ENCODE measurements around the gene PTOV1.
A peak's percentile ranks its signal among the peaks of the same experiment; 100 is the strongest.

The PTOV1 gene

DNA sequence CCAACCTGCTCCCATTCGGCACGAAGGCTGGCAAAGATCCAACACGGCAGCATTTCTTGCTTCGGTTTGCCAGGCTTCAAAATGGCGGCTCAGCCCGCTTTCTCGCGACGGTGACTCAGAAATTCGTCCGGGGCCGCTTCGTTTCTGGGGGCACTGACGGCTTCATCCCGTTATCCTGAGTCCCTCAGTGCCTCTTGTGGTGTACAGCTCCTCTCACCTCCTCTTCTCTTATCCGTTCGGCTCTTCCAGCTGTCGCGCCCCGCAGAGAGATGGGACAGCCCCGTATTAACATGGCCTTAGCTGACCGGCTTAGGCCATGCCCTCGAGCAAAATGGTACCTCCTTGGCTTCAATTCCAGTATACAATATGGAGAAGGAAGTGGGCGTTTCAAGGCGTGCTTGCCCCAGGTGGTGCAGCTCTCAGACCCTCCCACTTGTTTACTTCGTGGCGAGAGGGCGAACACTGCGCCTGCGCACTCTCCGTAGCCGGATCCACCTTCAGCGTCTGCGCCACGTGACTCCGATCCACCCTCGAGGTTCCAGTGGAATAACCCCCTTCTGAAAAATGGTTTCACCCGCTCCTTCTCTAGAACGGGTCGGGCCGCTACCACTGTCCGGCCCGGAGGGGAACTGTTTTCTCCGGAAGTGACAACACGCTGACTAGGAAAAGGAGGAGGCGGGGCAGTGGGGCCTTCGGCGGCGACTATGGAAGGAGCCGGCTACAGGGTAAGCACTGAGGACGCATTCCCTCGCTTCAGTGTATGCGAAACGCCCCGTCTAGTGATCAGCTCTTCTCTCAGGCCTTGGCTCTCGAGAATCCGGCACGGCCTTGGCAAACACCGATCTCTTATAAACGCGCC lies 26.3 kb downstream of the PTOV1 start, which contains the start of the genes AKT1S1 and TBC1D17:
TSS of gene AKT1S1 (minus strand) at position 336 of the 859 bp plus-strand sequence. CDS start 4,060 bp downstream, outside the sequence.
TSS of gene TBC1D17 (plus strand) at position 683 of the 859 bp plus-strand sequence. CDS start at position 705, 22 bp downstream.
- DNase-seq: peak; percentile 99

DNA sequence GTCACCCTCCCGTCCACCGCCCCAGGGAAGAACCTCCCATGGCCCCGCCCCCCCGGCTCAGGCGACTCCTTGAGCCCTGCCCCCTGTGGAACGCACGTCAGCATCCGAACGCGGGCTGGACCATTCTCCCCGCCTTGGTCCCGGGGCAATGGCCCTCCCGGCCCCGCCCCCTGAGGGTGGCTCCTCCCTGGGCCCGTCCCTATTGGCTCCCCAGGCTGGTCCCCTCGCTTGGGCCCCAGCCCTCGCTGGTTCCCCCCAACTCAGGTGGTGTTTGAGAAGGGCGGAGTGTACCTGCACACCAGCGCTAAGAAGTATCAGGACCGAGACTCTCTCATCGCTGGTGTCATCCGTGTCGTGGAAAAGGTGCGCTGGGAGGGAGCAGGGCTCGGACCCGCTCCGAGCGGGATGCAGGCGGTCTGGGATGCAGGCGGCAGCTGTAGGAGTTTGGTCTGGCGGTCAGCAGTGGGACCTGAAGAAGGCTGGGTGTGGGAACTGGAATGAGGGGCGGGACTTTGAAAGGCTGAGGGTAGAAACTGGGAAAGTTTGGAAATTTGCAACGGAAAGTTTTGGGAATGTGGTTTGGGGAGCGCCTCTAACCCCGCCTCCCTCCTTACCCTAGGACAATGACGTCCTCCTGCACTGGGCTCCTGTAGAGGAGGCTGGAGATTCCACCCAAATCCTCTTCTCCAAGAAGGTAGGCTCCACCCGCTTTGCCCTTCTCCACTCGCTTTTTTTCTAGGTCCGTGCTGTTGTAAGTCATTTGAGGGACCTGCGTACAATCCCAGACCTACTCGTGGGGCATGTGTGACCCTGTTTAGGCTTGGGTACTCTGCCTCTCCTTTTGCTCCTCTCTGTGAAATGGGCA lies 27.2 kb downstream of the PTOV1 start:
- DNase-seq: peak; percentile 86

DNA sequence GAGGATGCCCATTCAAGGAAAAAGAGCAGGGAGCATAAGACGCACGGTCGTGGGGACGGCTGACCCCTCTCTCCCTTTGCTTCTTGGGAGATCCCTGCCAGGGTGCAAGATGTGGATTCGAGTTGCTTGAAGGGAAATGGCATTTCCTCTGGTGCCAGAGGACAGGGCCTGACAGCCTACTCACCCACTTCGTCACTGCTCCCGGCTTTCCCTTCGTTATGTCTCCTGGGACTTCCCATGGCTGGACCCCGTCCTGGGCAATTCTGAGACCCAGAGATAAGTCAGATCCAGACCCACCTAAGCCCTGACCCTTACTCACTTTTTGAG lies 27.7 kb downstream of the PTOV1 start:
- no peak for DNase-seq

DNA sequence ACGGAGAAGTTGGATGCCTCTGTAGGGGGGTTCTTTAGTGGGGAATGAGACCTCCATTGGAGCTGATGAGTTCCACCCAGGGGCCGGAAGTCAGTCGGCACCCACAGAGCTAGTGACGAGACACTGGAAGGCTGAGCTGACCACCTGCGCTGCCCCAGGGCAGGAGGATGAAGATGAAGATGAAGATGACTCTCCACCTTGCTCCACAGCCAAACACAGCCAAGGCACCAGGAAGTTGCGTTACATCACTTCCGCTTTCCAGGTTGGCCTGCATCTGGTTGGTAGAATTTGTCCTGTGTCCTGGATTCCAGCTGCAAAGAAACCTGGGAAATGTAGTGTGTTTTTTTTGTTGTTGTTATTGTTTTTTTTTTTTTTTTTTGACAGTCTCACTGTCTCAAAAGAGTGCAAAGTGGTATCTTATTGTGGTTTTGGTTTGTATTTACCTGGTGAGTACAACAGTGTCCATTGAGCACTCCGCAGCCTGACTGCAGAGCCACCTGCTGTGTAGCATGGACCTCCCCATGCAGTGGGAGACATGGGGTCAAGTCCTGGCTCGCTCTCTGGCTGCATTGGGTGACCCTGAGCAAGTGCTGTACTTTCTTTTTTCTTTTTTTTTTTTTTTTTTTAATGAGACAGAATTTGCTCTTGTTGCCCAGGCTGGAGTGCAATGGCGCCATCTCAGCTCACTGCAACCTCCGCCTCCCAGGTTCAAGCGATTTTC lies 28.4 kb downstream of the PTOV1 start:
- DNase-seq: no peak

DNA sequence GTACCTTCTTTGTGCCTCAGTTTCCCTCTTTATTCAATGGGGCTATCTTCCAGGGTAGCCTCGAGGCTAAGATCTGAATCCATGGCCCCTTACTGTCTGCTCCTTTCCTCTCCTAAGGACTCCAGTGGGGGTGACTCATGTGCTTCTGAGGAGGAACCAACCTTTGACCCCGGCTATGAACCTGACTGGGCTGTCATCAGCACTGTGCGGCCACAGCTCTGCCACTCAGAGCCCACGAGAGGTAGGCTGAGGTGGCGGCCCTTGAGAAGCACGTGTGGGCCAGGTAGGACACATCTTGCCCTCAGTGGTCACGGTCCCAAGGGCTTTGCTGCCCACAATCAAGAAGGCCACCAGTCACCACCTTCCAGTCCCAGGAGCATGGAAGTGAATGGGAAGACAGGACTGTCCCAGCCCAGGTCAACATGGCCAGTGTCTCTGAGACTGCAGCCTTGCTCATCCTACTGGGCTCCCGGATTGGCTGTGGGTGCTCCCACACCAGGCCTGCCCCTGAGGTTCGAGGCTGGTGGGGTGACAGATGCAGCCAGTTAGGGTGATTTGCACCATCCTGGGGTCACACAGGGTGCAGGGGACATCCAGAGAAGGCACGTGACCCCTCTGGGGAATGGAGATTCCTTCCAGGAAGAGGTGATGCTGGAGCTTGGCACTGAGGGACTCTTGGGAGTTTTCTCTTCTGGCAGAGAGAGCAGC lies 29.4 kb downstream of the PTOV1 start:
- no peak for DNase-seq

DNA sequence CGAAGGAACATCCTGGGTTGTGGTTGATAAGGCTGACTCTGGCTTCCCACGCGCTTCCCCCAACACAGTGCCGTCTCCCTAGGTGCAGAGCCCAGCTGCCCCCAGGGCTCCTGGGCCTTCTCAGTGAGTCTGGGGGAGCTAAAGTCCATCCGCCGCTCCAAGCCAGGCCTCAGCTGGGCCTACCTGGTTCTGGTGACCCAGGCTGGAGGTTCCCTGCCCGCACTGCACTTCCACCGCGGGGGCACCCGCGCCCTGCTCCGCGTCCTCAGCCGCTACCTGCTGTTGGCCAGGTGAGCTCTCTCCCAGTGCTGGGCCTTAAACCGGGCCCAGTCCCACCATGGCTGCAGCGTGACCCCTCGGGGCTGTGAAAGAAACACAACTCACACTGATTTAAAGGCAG lies 30.2 kb downstream of the PTOV1 start:
- DNase-seq: no peak

DNA sequence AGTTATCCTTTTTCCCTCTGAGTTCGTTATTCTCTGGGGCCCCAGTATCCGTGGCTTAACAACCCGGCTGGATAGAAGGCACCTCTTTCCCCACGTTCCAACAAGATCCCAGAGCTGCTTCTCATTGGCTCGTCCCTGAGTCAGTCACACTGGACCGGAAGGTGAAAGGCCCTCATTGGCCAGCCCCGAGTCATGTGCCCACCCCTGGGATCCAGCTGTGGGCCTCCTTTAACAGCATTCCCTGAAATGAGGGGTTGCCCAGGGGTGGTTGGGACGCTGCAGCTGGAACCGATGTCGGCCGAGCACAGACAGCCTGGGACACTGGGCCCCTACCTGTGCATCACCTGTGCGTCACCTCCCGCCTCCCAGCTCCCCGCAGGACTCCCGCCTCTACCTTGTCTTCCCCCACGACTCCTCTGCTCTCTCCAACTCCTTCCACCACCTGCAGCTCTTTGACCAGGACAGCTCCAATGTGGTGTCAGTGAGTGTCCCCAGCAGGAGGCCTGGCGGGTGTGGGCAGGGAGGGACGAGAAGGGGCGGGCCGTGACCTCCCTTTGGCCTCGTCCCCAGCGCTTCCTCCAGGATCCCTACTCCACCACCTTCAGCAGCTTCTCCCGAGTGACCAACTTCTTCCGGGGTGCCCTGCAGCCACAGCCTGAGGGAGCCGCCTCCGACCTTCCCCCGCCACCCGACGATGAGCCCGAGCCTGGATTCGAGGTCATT lies 30.9 kb downstream of the PTOV1 start:
- no peak for DNase-seq

DNA sequence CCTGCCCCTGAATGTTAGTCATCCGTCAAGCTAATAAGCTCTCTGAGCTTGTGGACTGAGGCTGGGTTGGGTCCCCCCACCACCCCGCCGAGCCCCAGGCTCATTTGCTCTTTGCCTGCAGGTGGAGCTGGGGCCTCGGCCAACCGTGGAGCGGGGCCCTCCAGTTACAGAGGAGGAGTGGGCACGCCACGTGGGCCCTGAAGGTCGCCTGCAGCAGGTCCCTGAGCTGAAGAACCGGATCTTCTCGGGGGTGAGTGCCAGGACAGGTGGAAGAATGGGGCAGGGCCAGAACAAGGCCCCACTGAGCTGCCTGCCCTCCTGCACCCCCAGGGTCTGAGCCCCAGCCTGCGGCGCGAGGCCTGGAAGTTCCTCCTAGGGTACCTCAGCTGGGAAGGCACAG lies 31.7 kb downstream of the PTOV1 start:
- DNase-seq: no peak

DNA sequence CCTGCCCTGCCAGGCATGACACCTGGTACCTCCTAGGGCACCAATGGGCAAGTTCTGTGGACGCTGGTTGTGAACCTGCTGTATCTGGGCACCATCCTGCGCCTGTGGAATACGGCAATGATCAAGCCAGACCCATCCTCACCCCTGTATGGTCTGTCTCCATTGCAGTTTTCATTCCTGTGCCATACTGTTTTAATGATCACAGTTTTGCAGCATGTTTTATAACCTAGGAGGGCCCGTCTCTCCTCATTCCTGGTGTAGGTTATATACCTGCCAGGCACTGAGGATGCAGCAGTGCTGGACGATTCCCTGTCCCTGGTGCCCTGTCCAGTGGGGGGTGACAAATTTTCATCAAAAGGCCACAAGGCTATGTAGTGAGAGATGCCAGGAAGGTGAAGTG lies 32.1 kb downstream of the PTOV1 start:
- no peak for DNase-seq

DNA sequence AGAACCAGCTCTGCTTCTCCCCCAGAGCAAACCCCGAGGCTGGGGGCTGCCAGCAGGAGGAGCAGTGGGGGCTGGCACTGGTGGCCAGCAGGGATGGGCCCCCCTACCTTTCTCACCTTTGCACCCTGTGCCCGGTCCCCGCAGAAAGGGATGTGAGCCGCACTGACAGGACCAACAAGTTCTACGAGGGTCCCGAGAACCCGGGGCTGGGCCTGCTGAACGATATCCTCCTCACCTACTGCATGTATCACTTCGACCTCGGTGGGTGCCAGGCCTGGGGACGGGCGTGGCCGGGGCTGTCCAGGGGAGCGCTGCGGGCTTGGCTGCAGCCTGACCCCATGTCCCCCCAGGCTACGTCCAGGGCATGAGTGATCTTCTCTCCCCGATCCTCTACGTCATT lies 33.1 kb downstream of the PTOV1 start:
- no peak for DNase-seq

DNA sequence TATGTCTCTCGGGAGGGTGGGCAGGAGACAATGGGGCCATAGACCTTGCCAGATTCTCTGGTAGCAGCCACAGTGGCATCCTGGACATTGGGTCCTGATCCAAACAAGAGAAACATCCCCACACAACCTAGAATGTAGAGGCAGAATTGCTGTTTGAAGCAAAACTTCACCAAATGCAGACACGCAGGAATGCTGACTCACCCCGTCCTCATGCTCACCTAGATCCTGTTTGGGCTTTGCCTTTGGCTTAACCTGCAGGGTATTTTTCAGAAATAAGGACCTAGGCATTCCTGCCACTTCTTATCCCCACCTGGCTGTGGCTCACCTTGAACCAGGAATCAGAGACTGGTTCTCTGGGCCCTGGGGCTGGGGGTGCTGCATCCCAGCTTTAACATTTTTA lies 33.8 kb downstream of the PTOV1 start:
- no peak for DNase-seq

DNA sequence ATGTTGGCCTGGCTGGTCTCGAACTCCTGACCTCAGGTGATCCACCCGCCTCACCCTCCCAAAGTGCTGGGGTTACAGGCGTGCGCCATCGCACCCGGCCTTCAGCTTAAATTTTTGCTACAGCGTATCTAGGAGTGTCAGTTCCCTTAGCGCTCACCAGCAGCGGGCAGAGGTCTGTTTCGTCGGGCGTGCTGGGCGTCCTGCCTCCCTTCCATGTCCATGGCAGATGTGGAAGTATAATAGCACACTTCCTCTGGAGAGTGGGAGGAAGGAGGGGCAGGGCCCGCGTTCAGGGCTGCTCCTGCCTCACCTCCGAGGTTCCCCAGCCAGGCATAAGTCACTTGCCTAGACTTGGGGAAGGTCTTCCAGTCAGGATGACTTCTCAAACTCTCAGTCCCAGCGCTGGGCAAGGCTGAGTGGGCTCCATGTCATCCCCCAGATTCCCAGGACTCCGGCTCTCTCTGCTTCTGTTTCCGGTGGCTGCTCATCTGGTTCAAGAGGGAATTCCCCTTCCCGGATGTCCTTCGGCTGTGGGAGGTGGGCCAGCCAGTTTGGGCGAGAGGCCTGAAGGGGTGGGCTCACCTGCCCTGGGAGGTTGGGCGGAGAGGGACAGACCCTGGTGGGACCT lies 36.2 kb downstream of the PTOV1 start:
- DNase-seq: no peak

DNA sequence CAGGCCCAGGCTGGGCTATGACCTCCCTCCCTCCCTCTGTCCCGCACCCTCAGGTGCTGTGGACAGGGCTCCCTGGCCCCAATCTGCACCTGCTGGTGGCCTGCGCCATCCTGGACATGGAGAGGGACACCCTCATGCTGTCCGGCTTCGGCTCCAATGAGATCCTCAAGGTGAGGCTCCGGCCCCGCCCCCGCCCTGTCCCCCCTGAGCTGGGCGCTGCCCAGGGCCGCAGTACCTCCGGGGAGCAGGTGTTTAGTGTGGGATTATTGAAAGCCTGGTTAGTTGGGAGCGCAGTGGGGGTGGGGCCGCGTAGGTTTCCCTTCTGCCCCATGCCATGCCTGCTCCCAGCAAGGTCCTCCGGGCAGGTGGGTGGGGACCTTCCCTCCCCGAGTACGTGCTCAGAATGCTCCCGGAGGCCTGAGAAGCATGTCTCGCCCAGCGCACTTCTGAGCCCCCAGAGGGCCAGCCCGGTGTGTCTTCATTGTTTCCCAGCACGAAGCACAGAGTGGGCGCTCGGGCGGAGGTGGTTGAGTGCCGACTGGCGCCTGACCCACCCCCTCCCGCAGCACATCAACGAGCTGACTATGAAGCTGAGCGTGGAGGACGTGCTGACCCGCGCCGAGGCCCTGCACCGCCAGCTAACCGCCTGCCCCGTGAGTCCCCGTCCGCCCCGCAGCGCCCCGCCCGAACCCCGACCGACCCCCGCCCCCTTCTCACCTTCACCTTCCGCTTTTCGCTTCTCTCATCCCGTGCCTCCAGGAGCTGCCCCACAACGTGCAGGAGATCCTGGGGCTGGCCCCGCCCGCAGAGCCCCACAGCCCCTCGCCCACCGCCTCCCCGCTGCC lies 36.9 kb downstream of the PTOV1 start:
- no peak for DNase-seq

DNA sequence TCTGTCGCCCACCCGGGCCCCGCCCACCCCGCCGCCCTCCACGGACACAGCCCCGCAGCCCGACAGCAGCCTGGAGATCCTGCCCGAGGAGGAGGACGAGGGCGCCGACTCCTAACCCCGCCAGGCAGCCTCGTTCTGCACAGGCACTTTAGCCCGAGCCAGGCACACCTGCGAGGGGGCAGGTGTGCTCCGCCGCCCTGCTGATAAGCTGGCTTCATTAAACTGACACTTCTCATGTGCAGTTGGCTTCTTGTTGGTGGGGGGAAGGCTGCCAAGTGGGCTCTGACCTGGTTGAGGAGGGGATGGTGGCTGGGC lies 37.5 kb downstream of the PTOV1 start:
- no peak for DNase-seq

DNA sequence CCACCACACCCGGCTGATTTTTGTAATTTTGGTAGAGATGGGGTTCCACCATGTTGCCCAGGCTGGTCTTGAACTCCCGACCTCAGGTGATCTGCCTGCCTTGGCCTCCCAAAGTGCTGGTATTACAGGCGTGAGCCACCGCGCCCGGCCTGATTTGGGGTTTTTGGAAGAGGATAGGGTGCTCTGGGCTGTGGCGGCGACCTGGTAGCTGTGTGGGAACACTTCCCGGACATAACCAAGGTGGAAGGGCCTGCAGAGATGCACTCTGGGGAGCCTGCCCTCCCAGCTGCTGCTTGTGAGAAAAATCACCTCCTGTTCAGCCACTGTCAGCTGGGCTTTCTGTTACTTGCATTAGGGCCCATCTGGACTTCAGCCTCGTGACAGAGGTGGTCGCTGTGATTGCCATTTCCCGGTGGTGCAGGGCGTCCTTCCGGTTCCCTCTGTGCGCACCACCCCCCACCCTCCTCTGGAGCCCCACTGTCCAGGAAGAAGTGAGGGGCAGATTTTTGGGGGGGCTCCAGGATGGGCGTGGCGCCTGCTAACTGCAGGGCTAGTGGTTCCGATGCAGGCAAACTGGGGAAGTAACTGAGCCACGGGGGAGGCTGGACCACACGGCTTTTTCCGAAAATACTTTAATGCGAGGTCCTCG lies 38.2 kb downstream of the PTOV1 start:
- no peak for DNase-seq

DNA sequence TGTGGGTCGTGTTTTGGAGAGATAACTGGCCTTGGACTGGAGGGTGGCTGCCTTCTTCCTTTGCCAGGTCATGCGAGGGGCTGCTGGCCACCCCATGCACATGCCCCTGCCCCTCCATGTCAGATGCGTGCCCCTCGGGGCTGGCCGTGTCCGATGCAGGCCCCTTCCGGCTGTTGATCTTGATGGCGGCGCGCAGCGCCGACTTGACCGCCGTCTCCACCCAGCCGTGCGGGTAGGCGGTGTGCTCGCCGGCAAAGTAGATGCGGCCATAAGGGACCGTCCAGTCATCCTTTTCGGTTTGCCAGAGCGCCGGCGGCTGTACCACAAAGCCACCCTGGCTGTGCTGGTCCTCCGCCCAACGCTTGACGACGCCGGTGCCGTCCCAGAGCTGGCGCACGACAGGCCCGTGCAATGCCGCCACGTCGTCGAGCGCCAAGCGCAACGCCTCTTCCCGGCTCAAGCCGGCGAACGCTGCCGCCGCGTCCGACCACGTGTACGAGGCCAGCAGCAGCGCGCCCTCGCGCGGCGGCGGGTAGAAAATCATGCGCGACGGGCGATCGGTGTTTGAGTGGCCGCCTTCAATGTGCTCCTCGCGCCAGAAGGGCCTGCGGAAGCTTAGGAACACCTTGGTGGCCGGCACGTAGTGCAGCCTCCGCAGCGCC lies 38.9 kb downstream of the PTOV1 start:
- no peak for DNase-seq

DNA sequence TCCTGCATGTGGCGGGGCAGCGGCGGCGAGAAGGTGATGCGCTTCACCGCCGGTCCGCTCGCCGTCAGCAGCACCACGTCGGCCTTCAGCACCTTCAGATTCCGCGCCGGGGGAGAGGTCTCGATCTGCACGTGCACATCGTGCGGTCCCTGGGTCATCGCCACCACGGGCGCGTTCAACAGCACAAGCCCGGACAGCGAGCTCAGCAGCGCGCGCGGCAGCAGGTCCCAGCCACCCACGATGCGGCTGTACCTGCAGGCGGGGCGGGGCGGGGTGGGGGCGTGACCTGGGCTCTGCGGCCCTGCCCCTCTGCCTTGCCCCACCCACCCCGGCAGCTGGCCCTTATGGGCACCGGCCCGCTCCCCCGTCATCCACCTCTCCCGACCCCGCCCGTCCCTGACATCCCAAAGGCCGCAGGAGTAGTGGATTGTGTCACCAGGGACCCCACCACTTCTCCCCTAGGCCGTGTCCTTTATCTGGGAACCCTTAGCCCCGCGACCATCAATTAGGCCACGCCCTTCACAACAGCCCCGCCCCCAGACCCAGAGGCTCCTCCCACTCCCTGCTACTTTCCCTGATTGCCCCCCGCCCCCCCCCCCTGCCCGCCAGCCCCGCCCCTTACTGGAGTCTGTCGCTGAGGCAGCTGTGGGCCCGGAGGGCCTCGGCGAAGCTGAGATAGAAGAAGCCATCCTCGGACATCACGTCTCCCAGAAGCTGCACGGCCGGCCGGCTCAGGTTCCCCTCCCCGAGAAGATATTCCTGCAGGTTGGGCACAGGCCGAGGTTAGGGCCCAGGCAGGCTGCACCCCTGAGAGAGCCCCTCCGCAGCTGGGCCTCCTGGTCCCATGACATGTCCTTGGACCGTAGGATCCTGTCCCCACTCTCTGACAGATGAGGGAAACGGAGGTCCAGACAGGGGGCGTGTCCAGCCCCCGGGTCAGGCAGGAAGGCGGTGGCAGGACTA lies 39.7 kb downstream of the PTOV1 start:
- DNase-seq: no peak

DNA sequence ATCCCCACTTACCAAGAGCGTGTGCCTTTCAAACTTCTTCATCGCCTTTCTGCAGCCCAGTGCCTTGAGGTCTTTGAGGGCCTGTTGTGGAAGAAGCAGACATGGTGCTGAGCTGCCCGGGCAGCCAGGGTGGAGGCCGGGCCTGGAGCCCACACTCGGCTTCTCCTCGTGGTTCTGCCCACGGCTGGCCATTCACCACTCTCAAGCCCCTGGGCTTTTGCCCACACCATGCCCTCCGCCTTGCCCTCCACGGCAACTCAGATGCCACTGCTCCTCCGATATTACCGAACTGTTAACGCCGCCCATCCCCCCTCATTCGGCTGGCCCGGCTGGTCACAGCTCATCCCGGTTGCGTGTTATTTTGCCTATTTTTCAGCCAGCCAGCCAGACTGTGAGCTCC lies 40.4 kb downstream of the PTOV1 start:
- no peak for DNase-seq
